ENCODE results near the gene COL9A2. TPM values are rescaled to one million over a fixed set of nuclear protein-coding genes. Genes with fewer than 3 reads are reported as not detected.

Gene COL9A2
- total RNA-seq, 1 donor from 2014 or later = 23.9 TPM

DNA sequence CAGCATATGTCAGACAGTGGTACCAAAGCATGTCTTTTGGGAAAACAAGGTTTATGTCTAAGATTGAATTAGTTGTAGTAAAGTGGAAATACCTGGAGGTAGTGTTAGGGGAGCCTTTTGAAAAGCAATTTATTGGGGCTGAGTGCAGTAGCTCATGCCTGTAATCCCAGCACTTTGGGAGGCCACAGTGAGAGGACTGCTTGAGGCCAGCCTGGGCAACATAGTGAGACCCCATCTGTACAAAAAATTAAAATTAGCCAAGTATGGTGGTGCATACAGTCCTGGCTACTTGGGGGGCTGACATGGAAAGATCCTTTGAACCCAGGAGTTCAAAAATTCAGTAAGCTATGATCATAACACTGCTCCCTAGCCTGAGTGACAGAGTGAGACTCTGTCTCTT is 51.8 kb downstream of the COL9A2 start:
- intact Hi-C loops (cut with micrococcal nuclease) = no loop called here

DNA sequence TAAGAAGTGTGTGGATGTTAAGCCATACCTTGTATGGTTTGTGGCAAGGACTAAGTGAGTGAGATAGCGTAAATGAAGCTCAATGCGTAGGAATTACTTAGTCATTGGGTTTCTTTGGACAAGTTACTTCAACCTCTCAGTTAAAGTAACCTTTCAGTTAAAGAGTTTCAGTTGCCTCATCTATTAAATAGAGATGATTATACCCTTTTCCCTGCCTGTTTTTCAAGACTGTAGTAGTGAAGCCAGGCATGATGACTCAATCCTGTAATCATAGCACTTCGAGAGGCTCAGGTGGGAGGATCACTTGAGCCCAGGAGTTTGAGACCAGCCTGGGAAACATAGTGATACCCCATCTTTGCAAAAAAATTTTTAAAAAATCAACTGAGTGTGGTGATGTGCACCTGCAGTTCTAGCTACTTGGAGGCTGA is 52.7 kb downstream of the COL9A2 start:
- intact Hi-C loops (cut with micrococcal nuclease) = no loop called here

DNA sequence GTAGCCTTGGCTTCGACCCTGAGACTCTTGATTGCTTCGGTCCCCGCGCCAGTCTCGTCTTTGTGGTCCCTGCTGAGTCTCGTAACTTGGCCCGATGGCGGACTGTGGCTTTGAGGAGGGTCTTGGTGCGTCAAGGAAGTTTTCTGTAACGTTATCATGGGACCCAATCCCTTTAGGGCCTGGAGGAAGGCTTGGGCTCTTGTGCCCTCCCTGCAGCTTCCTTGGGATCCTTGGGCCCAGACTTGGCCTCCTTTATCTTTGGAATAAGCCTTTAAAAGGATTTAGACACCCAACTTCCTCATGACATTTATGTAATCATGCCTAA is 58.7 kb downstream of the COL9A2 start:
- intact Hi-C loops (cut with micrococcal nuclease) = loop anchor here (1.0 to 5.0 kb wide), 9 partner anchors 57 to 604 kb away; partner anchors contain the start of genes CAP1, CITED4, NFYC and RLF

DNA sequence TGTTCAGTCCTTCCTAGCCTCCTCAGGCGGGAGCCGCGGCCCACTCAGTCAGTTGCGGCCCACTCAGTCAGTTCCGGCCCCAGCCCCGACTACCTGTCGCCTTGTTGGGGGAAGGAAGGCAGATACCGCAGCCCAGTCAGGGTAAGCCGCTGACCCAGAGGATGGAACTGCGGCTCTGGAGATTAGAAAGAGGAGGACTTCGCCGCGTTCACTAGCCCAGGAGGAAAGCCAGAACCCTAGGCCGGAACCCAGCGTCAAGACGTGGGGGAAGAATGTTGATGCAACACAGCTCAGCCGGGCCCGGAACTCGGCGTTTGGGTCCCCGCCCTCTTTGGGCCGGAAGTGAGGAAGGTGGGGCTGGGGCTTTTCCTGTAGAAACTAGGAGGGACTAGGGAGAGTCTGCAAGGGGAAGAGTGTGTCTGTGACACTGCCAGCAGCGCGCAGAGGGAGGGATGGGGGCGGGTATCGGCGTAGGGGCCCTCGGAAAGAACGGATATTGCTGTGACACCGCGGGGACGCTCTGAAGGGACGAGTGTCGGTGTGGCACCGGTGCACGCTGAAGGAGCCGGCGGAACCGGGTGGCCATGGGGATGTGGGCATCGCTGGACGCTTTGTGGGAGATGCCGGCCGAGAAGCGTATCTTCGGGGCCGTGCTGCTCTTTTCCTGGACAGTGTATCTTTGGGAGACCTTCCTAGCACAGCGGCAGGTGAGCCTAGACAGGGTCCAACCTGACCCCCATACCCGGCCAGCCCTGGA is 59.2 kb downstream of the COL9A2 start, which contains the start of gene ZMPSTE24:
Gene ZMPSTE24 (plus strand): TSS at position 549 of the 757 bp plus-strand sequence. CDS start 36 bp downstream, at position 585.
- intact Hi-C loops (cut with micrococcal nuclease) = loop anchor here (1.0 to 5.0 kb wide), 14 partner anchors 17 to 604 kb away; partner anchors contain the start of genes CAP1, CITED4, NFYC and RLF

DNA sequence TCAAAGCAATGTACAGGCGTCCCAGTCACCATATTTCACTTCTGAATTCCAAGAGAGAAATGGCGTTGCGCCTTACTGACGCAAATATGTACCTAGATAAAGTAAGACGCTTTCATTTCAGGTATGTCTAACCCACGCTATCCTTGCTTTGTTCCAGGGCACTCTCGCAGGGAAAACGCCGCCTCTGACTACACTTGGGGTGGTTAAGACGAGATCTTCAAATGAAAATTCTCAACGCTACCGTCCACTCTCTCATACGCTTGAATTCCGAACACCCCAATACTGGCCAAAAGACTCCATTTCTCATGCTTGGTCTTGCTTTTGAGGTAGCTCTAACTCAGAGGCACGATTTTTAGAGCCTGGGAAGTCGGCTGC is 59.8 kb downstream of the COL9A2 start:
- intact Hi-C loops (cut with micrococcal nuclease) = loop anchor here (1.0 to 5.0 kb wide), 8 partner anchors 16 to 605 kb away; partner anchors contain the start of genes CITED4, NFYC and ZNF684

DNA sequence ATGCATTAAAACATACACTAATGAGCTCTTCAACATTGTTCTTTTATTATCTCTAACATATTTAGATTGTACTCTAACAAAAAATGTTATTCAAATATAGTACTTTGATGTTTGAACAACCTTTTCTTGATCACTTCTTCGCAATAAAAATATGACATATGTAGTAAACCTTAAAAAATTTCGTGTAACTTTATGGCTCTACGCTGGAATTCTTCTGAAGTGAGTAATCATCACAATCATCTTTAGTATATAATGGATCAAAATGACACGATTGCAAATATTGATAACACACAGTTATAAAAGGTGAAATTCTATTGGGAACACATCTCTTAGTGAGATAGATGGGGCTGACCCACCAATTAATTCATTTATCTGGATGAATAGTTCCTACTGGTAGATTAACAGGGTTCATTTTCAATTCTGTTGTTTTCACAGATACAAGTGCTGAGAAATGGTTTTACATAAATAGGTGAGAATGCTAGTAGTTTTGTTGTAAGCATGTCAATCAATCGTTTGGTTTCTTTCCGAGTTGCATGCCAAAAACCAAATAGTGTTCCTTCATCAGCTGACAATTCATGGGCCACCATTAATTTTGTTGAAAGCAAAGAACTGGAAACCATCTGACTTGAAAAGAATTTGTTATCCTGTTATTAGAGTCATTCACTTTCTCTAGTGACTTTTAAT is 60.5 kb downstream of the COL9A2 start:
- intact Hi-C loops (cut with micrococcal nuclease) = loop anchor here (1.0 to 5.0 kb wide), 8 partner anchors 15 to 606 kb away; partner anchors contain the start of genes CITED4, NFYC and ZNF684

DNA sequence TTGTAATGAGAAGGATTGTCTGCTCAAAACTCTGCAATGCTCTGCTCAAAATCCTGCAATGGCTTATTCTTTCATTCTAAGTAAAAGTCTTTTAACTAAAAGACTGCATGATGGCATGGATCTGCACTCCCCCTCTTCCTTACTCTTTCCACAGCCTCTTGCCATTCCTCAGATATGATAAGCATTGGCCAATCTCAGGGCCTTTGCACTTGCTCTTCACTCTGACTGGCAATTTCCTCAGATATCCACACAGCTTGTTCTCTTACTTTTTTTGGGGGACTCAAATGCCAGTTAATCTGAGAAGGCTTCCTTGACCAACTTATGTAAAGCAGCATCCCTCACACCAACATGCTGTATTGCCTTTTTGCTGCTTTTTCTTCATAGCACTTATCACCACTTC is 61.9 kb downstream of the COL9A2 start:
- intact Hi-C loops (cut with micrococcal nuclease) = loop anchor here (5.0 kb wide), 3 partner anchors 132 to 607 kb away; partner anchors contain the start of genes CITED4 and NFYC

DNA sequence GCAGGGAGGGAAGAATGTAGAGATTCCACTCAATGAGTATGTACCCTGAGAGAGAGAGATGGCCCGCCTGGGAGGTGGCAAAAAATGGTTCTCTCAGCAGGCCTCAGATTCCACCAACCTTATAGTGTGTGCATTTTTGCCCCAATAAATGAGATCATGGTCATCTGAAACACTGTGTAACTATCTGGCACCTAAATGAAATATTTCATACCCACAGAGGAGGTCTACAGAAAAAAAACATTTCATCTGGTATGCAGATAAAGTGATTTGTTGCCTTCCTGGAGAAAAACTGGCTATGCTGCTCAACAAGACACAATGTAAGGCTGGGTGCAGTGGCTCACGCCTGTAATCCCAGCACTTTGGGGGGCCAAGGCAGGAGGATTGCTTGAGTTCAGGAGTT is 64.5 kb downstream of the COL9A2 start:
- intact Hi-C loops (cut with micrococcal nuclease) = no loop called here

DNA sequence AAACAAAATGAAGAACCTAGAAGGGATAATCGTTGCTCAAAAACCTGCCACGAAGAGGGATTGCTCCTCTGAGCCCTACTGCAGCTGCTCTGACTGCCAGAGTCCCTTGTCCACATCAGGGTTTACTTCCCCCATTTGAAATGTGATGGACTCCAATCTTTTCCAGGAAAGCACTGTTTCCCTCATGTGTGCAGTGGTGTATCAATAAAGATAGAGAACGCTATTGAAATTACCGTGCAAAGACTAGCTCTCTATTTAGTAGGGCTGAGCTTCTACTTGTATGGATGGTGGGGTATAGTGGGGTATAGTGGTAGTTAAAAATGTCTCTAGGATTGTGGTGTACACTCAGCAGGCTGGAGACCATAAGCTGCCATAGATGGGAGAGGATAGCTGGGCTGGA is 65.6 kb downstream of the COL9A2 start:
- intact Hi-C loops (cut with micrococcal nuclease) = no loop called here

Other genes with a start within 250 kb of the COL9A2 start
- gene PPT1, start 220.0 kb downstream of the COL9A2 start, total RNA-seq = 116 and 124 TPM in 2 replicates
- gene RLF, start 155.9 kb downstream of the COL9A2 start, total RNA-seq = 20.3 and 21.5 TPM in 2 replicates
- gene TMCO2, start 69.3 kb downstream of the COL9A2 start, total RNA-seq = 0.83 TPM in 1 of 2 replicates, not detected in the other
- gene ZMPSTE24, start 59.0 kb downstream of the COL9A2 start, total RNA-seq = 39.5 and 40.5 TPM in 2 replicates
- gene SMAP2, start 56.4 kb upstream of the COL9A2 start, total RNA-seq = 235 and 239 TPM in 2 replicates
- 5.9 and 6.3 TPM in 2 replicates for gene ZFP69B, start 133.2 kb upstream of the COL9A2 start, total RNA-seq
- 2.6 and 3.2 TPM in 2 replicates for gene ZFP69, start 160.0 kb upstream of the COL9A2 start, total RNA-seq
- 16.3 and 19.6 TPM in 2 replicates for gene EXO5, start 191.5 kb upstream of the COL9A2 start, total RNA-seq
- gene ZNF684, start 214.4 kb upstream of the COL9A2 start, total RNA-seq = 4.9 and 5.9 TPM in 2 replicates

Measured in T-helper 1 cell treated with Interleukin-12 subunit alpha and Interleukin-12 subunit beta and Interleukin-4 antibody, amounts not matched to agents 30 ng/mL and 1 ng/mL, for 36 hours (primary cell).